ENCODE results near the gene TNFSF12.

TNFSF12 gene, protein sequence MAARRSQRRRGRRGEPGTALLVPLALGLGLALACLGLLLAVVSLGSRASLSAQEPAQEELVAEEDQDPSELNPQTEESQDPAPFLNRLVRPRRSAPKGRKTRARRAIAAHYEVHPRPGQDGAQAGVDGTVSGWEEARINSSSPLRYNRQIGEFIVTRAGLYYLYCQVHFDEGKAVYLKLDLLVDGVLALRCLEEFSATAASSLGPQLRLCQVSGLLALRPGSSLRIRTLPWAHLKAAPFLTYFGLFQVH

DNA sequence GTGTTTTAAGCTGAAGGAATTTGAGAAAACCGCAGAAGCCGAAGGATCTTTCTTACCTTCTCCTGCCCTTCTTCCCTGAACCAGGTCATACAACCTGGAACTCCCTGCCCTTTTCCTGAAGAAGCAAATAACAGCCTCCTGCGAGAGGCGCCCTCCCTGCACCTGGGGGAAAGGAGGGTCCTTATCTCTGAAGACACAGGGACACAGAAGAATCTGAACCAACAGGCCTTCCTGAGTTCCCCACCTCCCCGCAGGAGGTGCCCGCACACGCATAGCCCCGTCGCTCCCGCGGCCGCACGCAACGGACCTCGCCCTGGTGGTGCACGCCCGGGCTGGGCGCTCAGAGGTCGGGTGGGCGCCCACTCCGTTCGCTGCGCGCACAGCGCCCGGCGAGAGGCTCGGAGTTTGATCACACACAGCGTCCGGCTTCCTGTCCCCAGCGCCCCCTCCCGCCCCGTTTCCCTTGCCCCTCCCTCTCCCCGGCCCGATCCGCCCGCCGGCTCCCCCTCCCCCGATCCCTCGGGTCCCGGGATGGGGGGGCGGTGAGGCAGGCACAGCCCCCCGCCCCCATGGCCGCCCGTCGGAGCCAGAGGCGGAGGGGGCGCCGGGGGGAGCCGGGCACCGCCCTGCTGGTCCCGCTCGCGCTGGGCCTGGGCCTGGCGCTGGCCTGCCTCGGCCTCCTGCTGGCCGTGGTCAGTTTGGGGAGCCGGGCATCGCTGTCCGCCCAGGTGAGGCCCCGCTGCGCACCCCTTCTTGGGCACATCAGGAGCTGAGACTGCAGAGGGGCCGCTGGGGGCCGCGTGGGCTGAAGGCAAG lies at the start of gene TNFSF12:
Gene TNFSF12, plus strand, starts transcription at position 474 of the 816 bp plus-strand sequence. Its CDS starts 96 bp downstream, at position 570.
- no peaks in the 10 kb centered on the region for H3K9me3 ChIP-seq (ENCODE audit: control insufficient read depth in 2 of 2, low read length in 2 of 2)
- peak within 1 kb of the TSS; percentile 70 to 89 for H3K9ac ChIP-seq (ENCODE audit: low read length in 2 of 2)
- peak within 1 kb of the TSS; percentile 82 for H3K27ac ChIP-seq (ENCODE audit: low read length)
- H3K4me1 ChIP-seq (ENCODE audit: control insufficient read depth, insufficient read depth, low read length) = peaks cover 22% of the 10 kb centered on the region
- peak within 1 kb of the TSS; percentile 60 to 93 for H3K4me3 ChIP-seq (ENCODE audit: low read length in 2 of 2)
- peaks cover 2 to 11% of the 10 kb centered on the region in 2 donors for H3K36me3 ChIP-seq (ENCODE audit: control insufficient read depth in 2 of 2, insufficient read depth in 2 of 2, low read length in 2 of 2)
- H3K27me3 ChIP-seq (ENCODE audit: control insufficient read depth in 1 of 2, insufficient read depth in 2 of 2, low read length in 2 of 2) = no peaks in the 10 kb centered on the region

DNA sequence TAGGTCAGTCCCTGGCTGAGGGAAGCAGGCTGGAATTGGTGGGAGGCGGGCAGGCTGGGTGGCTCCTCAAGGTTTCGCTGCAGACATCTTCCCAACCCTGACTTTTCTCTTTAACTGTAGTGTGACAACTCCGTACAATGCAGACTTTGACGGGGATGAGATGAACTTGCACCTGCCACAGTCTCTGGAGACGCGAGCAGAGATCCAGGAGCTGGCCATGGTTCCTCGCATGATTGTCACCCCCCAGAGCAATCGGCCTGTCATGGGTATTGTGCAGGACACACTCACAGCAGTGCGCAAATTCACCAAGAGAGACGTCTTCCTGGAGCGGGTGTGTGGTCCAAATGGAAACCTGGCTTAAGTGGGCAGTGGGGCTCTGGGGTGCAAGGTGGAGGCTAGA lies 49.7 kb upstream of the TNFSF12 start:
- no peak overlapping the region for H3K9ac ChIP-seq (ENCODE audit: low read length in 2 of 2)
- H3K4me3 ChIP-seq (ENCODE audit: low read length in 2 of 2) = no peak overlapping the region
- no peak overlapping the region for H3K27ac ChIP-seq (ENCODE audit: low read length)
- H3K27me3 ChIP-seq (ENCODE audit: control insufficient read depth in 1 of 2, insufficient read depth in 2 of 2, low read length in 2 of 2) = no peaks in the 10 kb centered on the region
- no peaks in the 10 kb centered on the region for H3K4me1 ChIP-seq (ENCODE audit: control insufficient read depth, insufficient read depth, low read length)
- peaks cover 69 to 76% of the 10 kb centered on the region in 2 donors for H3K36me3 ChIP-seq (ENCODE audit: control insufficient read depth in 2 of 2, insufficient read depth in 2 of 2, low read length in 2 of 2)
- no peaks in the 10 kb centered on the region for H3K9me3 ChIP-seq (ENCODE audit: control insufficient read depth in 2 of 2, low read length in 2 of 2)

DNA sequence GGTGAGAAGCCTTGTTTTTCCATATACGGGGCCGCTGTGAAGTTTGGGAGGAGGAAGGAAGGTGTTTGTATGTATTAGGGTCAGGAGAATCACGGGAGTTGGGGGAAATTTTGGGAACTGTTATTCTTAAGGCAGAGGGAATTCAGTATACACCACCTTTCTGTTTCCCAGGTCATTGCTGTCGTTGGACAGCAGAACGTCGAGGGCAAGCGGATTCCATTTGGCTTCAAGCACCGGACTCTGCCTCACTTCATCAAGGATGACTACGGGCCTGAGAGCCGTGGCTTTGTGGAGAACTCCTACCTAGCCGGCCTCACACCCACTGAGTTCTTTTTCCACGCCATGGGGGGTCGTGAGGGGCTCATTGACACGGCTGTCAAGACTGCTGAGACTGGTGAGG lies 47.1 kb upstream of the TNFSF12 start:
- no peaks in the 10 kb centered on the region for H3K4me1 ChIP-seq (ENCODE audit: control insufficient read depth, insufficient read depth, low read length)
- no peaks in the 10 kb centered on the region for H3K27me3 ChIP-seq (ENCODE audit: control insufficient read depth in 1 of 2, insufficient read depth in 2 of 2, low read length in 2 of 2)
- no peaks in the 10 kb centered on the region for H3K9me3 ChIP-seq (ENCODE audit: control insufficient read depth in 2 of 2, low read length in 2 of 2)
- no peak overlapping the region for H3K27ac ChIP-seq (ENCODE audit: low read length)
- no peak overlapping the region for H3K9ac ChIP-seq (ENCODE audit: low read length in 2 of 2)
- peaks cover 66 to 70% of the 10 kb centered on the region in 2 donors for H3K36me3 ChIP-seq (ENCODE audit: control insufficient read depth in 2 of 2, insufficient read depth in 2 of 2, low read length in 2 of 2)
- H3K4me3 ChIP-seq (ENCODE audit: low read length in 2 of 2) = no peak overlapping the region

DNA sequence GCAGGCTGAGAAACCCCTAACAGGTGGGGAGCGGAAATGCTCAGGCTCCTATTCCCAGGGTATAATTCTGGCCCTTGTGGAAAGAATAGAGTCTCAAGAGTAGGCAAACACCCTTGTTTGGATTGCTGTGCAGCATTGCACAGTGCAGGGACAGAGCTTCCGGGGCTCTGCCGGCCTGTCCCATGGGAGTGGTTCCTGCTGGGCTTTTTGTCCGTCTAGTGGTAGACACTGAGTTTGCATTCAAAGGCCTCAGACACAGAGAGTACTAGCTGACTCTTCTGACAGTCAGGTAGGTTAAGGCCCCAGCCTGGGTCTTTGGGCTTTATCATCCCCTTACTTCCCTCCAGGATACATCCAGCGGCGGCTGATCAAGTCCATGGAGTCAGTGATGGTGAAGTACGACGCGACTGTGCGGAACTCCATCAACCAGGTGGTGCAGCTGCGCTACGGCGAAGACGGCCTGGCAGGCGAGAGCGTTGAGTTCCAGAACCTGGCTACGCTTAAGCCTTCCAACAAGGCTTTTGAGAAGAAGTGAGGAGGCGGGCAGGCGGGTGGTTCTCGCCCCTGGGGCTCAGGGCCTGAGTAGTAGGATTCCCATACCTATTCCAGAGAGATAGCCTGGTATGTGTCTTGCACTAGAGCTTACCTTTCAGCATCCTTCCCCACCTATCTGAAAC lies 46.5 kb upstream of the TNFSF12 start:
- H3K27me3 ChIP-seq (ENCODE audit: control insufficient read depth in 1 of 2, insufficient read depth in 2 of 2, low read length in 2 of 2) = no peaks in the 10 kb centered on the region
- H3K36me3 ChIP-seq (ENCODE audit: control insufficient read depth in 2 of 2, insufficient read depth in 2 of 2, low read length in 2 of 2) = peaks cover 60 to 64% of the 10 kb centered on the region in 2 donors
- H3K4me1 ChIP-seq (ENCODE audit: control insufficient read depth, insufficient read depth, low read length) = no peaks in the 10 kb centered on the region
- no peak overlapping the region for H3K4me3 ChIP-seq (ENCODE audit: low read length in 2 of 2)
- no peaks in the 10 kb centered on the region for H3K9me3 ChIP-seq (ENCODE audit: control insufficient read depth in 2 of 2, low read length in 2 of 2)
- H3K9ac ChIP-seq (ENCODE audit: low read length in 2 of 2) = no peak overlapping the region
- H3K27ac ChIP-seq (ENCODE audit: low read length) = no peak overlapping the region

DNA sequence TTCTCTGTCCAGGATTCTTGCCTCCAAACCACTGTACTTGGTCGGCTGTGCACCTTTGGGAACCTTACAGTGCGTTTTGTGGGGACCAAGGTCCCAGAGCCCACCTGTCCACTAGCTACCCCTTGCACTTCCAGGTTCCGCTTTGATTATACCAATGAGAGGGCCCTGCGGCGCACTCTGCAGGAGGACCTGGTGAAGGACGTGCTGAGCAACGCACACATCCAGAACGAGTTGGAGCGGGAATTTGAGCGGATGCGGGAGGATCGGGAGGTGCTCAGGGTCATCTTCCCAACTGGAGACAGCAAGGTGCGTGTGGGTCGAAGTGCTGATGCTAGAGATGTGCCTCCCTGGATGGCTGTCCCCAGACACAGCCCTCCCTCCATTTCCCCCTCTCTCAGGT lies 45.9 kb upstream of the TNFSF12 start:
- Histone ChIP-seq H3K4me3 (ENCODE audit: low read length in 2 of 2) (no peak overlapping the region), H3K9ac (ENCODE audit: low read length in 2 of 2) (no peak overlapping the region), H3K36me3 (ENCODE audit: control insufficient read depth in 2 of 2, insufficient read depth in 2 of 2, low read length in 2 of 2) (peaks cover 54 to 60% of the 10 kb centered on the region in 2 donors), H3K27ac (ENCODE audit: low read length) (no peak overlapping the region), H3K4me1 (ENCODE audit: control insufficient read depth, insufficient read depth, low read length) (no peaks in the 10 kb centered on the region), H3K27me3 (ENCODE audit: control insufficient read depth in 1 of 2, insufficient read depth in 2 of 2, low read length in 2 of 2) (no peaks in the 10 kb centered on the region), H3K9me3 (ENCODE audit: control insufficient read depth in 2 of 2, low read length in 2 of 2) (no peaks in the 10 kb centered on the region)

DNA sequence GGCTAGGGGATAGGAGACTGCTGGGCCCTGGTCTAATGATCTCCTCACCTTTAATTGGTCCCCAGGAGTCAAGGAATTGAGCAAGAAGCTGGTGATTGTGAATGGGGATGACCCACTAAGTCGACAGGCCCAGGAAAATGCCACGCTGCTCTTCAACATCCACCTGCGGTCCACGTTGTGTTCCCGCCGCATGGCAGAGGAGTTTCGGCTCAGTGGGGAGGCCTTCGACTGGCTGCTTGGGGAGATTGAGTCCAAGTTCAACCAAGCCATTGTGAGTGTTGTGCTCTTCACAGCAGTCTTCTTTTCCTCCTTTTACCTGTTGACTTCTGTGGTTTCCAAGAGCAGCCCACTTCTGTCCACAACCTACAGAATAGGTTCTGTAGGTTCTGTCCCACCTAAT lies 45.3 kb upstream of the TNFSF12 start:
- Histone ChIP-seq H3K27me3 (ENCODE audit: control insufficient read depth in 1 of 2, insufficient read depth in 2 of 2, low read length in 2 of 2) (no peaks in the 10 kb centered on the region), H3K36me3 (ENCODE audit: control insufficient read depth in 2 of 2, insufficient read depth in 2 of 2, low read length in 2 of 2) (peaks cover 53 to 61% of the 10 kb centered on the region in 2 donors), H3K9ac (ENCODE audit: low read length in 2 of 2) (no peak overlapping the region), H3K4me3 (ENCODE audit: low read length in 2 of 2) (no peak overlapping the region), H3K27ac (ENCODE audit: low read length) (no peak overlapping the region), H3K9me3 (ENCODE audit: control insufficient read depth in 2 of 2, low read length in 2 of 2) (no peaks in the 10 kb centered on the region), H3K4me1 (ENCODE audit: control insufficient read depth, insufficient read depth, low read length) (no peaks in the 10 kb centered on the region)

DNA sequence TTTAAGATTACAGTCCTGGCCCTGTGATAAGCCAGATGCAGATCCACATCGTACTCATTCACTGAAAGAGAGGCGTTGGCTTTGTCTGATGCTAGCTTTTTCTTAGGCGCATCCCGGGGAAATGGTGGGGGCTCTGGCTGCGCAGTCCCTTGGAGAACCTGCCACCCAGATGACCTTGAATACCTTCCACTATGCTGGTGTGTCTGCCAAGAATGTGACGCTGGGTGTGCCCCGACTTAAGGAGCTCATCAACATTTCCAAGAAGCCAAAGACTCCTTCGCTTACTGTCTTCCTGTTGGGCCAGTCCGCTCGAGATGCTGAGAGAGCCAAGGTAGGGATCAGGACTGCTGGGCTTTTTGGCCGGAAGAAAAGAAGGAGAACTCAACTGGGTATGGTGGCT lies 40.7 kb upstream of the TNFSF12 start:
- Histone ChIP-seq H3K4me3 (ENCODE audit: low read length in 2 of 2) (no peak overlapping the region), H3K4me1 (ENCODE audit: control insufficient read depth, insufficient read depth, low read length) (no peaks in the 10 kb centered on the region), H3K27me3 (ENCODE audit: control insufficient read depth in 1 of 2, insufficient read depth in 2 of 2, low read length in 2 of 2) (no peaks in the 10 kb centered on the region), H3K9me3 (ENCODE audit: control insufficient read depth in 2 of 2, low read length in 2 of 2) (no peaks in the 10 kb centered on the region), H3K27ac (ENCODE audit: low read length) (no peak overlapping the region), H3K36me3 (ENCODE audit: control insufficient read depth in 2 of 2, insufficient read depth in 2 of 2, low read length in 2 of 2) (peaks cover 53 to 57% of the 10 kb centered on the region in 2 donors), H3K9ac (ENCODE audit: low read length in 2 of 2) (no peak overlapping the region)

DNA sequence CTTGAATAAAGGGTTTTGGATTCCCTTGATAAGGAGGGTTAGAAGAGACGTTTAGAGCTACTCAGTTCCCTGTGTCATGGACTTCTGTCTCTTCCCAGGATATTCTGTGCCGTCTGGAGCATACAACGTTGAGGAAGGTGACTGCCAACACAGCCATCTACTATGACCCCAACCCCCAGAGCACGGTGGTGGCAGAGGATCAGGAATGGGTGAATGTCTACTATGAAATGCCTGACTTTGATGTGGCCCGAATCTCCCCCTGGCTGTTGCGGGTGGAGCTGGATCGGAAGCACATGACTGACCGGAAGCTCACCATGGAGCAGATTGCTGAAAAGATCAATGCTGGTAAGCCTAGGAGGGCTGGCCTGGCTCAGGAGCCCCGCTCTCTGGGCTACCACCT lies 40.0 kb upstream of the TNFSF12 start:
- H3K27ac ChIP-seq (ENCODE audit: low read length) = no peak overlapping the region
- H3K36me3 ChIP-seq (ENCODE audit: control insufficient read depth in 2 of 2, insufficient read depth in 2 of 2, low read length in 2 of 2) = peaks cover 50 to 56% of the 10 kb centered on the region in 2 donors
- H3K27me3 ChIP-seq (ENCODE audit: control insufficient read depth in 1 of 2, insufficient read depth in 2 of 2, low read length in 2 of 2) = no peaks in the 10 kb centered on the region
- H3K9ac ChIP-seq (ENCODE audit: low read length in 2 of 2) = no peak overlapping the region
- H3K9me3 ChIP-seq (ENCODE audit: control insufficient read depth in 2 of 2, low read length in 2 of 2) = no peaks in the 10 kb centered on the region
- H3K4me3 ChIP-seq (ENCODE audit: low read length in 2 of 2) = no peak overlapping the region
- no peaks in the 10 kb centered on the region for H3K4me1 ChIP-seq (ENCODE audit: control insufficient read depth, insufficient read depth, low read length)

DNA sequence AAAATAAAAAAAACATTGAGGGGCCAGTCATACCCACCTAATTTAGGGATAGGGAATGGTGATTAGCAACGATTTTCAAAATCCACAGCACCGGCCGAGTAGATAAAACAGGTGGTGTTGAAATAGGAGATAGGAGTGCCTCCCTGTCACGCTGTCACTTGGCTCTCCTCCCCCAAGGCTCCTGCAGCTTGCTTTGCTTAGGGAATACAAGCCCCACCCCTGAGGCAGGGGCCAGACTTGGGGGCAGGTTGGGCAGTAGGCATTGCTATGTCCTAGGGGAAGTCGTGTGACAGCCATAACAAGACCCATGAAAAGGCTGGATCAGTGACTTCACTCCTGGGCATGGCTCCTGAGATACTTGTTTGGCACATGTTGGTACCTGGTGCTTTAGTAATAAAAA lies 38.9 kb upstream of the TNFSF12 start:
- Histone ChIP-seq H3K4me1 (ENCODE audit: control insufficient read depth, insufficient read depth, low read length) (no peaks in the 10 kb centered on the region), H3K36me3 (ENCODE audit: control insufficient read depth in 2 of 2, insufficient read depth in 2 of 2, low read length in 2 of 2) (peaks cover 50 to 54% of the 10 kb centered on the region in 2 donors), H3K9me3 (ENCODE audit: control insufficient read depth in 2 of 2, low read length in 2 of 2) (no peaks in the 10 kb centered on the region), H3K27me3 (ENCODE audit: control insufficient read depth in 1 of 2, insufficient read depth in 2 of 2, low read length in 2 of 2) (no peaks in the 10 kb centered on the region), H3K4me3 (ENCODE audit: low read length in 2 of 2) (no peak overlapping the region), H3K9ac (ENCODE audit: low read length in 2 of 2) (no peak overlapping the region), H3K27ac (ENCODE audit: low read length) (no peak overlapping the region)

DNA sequence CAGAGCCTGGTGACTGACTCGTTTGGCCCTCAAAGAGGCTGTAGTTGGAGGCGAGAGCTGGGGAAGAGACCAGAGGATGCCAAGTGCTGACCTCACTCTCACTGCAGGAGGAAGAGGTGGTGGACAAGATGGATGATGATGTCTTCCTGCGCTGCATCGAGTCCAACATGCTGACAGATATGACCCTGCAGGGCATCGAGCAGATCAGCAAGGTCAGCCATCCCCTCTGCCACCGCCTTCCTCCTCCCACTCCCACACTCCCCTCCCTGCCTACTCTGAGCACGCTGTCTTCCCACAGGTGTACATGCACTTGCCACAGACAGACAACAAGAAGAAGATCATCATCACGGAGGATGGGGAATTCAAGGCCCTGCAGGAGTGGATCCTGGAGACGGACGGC lies 37.8 kb upstream of the TNFSF12 start:
- Histone ChIP-seq H3K9ac (ENCODE audit: low read length in 2 of 2) (no peak overlapping the region), H3K4me1 (ENCODE audit: control insufficient read depth, insufficient read depth, low read length) (no peaks in the 10 kb centered on the region), H3K9me3 (ENCODE audit: control insufficient read depth in 2 of 2, low read length in 2 of 2) (no peaks in the 10 kb centered on the region), H3K27me3 (ENCODE audit: control insufficient read depth in 1 of 2, insufficient read depth in 2 of 2, low read length in 2 of 2) (no peaks in the 10 kb centered on the region), H3K4me3 (ENCODE audit: low read length in 2 of 2) (no peak overlapping the region), H3K27ac (ENCODE audit: low read length) (no peak overlapping the region), H3K36me3 (ENCODE audit: control insufficient read depth in 2 of 2, insufficient read depth in 2 of 2, low read length in 2 of 2) (peaks cover 50% of the 10 kb centered on the region in 2 donors)

Measured in stomach smooth muscle (tissue), 2 donors.